ENCODE data around the gene XCR1.

XCR1 gene

GRCh38 chr3:45980229-45980813 lies 47.0 kb downstream of the XCR1 start:
- Histone ChIP-seq H3K79me2 (no peaks in the 10 kb centered on the region), H3K4me2 (ENCODE audit: low read length) (no peak overlapping the region), H3K27me3 (ENCODE audit: control insufficient read depth, insufficient read depth, low read length) (no peaks in the 10 kb centered on the region), H3K9ac (no peak overlapping the region), H2AFZ (no peak overlapping the region), H3K4me1 (peaks cover 13% of the 10 kb centered on the region), H3K27ac (no peak overlapping the region), H3K4me3 (ENCODE audit: low read depth, low read length) (no peak overlapping the region), H3K36me3 (ENCODE audit: control insufficient read depth, insufficient read depth, low read length) (no peaks in the 10 kb centered on the region), H3K9me3 (ENCODE audit: control insufficient read depth, low read length) (no peaks in the 10 kb centered on the region)
- no peak for TF ChIP-seq CTCF (IDR thresholded peaks at IDR 0.05)

GRCh38 chr3:45979378-45979777 lies 47.9 kb downstream of the XCR1 start:
- H3K9me3 ChIP-seq (ENCODE audit: control insufficient read depth, low read length): no peaks in the 10 kb centered on the region
- no peak overlapping the region for H3K4me2 ChIP-seq (ENCODE audit: low read length)
- no peak for TF ChIP-seq CTCF (IDR thresholded peaks at IDR 0.05)
- no peak overlapping the region for H3K4me3 ChIP-seq (ENCODE audit: low read depth, low read length)
- peaks cover 5% of the 10 kb centered on the region for H3K4me1 ChIP-seq
- H3K27ac ChIP-seq: no peak overlapping the region
- H3K9ac ChIP-seq: no peak overlapping the region
- no peaks in the 10 kb centered on the region for H3K27me3 ChIP-seq (ENCODE audit: control insufficient read depth, insufficient read depth, low read length)
- no peaks in the 10 kb centered on the region for H3K79me2 ChIP-seq
- H3K36me3 ChIP-seq (ENCODE audit: control insufficient read depth, insufficient read depth, low read length): no peaks in the 10 kb centered on the region
- H2AFZ ChIP-seq: no peak overlapping the region

GRCh38 chr3:45978006-45978761 lies 49.1 kb downstream of the XCR1 start:
- Histone ChIP-seq H3K27me3 (ENCODE audit: control insufficient read depth, insufficient read depth, low read length) (no peaks in the 10 kb centered on the region), H2AFZ (no peak overlapping the region), H3K9me3 (ENCODE audit: control insufficient read depth, low read length) (no peaks in the 10 kb centered on the region), H3K27ac (no peak overlapping the region), H3K4me2 (ENCODE audit: low read length) (no peak overlapping the region), H3K36me3 (ENCODE audit: control insufficient read depth, insufficient read depth, low read length) (no peaks in the 10 kb centered on the region), H3K9ac (no peak overlapping the region), H3K4me3 (ENCODE audit: low read depth, low read length) (no peak overlapping the region), H3K79me2 (no peaks in the 10 kb centered on the region), H3K4me1 (no peaks in the 10 kb centered on the region)
- no peak for TF ChIP-seq CTCF (IDR thresholded peaks at IDR 0.05)

GRCh38 chr3:45976191-45977091 lies 50.8 kb downstream of the XCR1 start:
- H3K36me3 ChIP-seq (ENCODE audit: control insufficient read depth, insufficient read depth, low read length): no peaks in the 10 kb centered on the region
- no peaks in the 10 kb centered on the region for H3K4me1 ChIP-seq
- no peaks in the 10 kb centered on the region for H3K27me3 ChIP-seq (ENCODE audit: control insufficient read depth, insufficient read depth, low read length)
- H3K4me2 ChIP-seq (ENCODE audit: low read length): no peak overlapping the region
- H3K9me3 ChIP-seq (ENCODE audit: control insufficient read depth, low read length): no peaks in the 10 kb centered on the region
- TF ChIP-seq CTCF (IDR thresholded peaks at IDR 0.05): no peak
- H3K9ac ChIP-seq: no peak overlapping the region
- H3K79me2 ChIP-seq: no peaks in the 10 kb centered on the region
- no peak overlapping the region for H2AFZ ChIP-seq
- no peak overlapping the region for H3K4me3 ChIP-seq (ENCODE audit: low read depth, low read length)
- H3K27ac ChIP-seq: no peak overlapping the region
